Fibroblast of pulmonary artery (primary cell): ENCODE data around the gene SIPA1L3.

Source experiments
- DNase-seq: peaks from one replicate; pipeline ENCODE4 v3.0.0-alpha.2; 2010; ENCODE audit warnings: low read depth
- H3K4me3 ChIP-seq: replicated peaks from 2 replicates; pipeline ENCODE4 v1.5.1; 2011; ENCODE audit warnings: low read depth, mild to moderate bottlenecking, control low read depth, low read length, moderate library complexity
- TF ChIP-seq, protein P1 (sequence below): IDR thresholded peaks from 2 replicates; pipeline ENCODE4 v1.5.1; 2011; ENCODE audit warnings: mild to moderate bottlenecking, control low read depth, low read length, inconsistent platforms; ENCODE audit errors: missing control alignments

SIPA1L3 gene

DNA sequence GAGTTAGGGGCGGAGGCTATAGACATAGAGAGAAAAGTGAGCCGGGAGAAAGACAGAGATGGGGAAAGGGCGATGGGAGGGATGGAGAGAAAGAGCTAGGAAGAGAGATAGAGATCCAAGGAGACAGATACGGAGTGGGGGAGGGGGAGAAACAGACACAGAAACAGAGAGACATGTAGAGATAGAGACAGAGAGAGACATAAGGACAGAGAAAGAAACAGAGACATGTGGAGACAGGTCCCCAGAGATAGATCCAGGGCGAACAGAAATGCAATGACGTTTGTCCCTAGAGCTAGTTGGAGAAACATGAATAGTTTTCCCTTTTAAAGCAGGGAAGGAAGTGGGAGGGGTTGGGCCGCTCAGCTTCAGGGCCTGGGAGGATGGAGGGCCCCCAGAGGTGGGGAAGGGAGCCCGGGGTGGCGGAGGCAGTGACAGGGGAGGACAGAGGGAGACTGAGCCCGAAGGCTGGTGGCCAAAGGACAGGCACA lies 344.6 kb downstream of the SIPA1L3 start:
- TF ChIP-seq, protein P1, sequence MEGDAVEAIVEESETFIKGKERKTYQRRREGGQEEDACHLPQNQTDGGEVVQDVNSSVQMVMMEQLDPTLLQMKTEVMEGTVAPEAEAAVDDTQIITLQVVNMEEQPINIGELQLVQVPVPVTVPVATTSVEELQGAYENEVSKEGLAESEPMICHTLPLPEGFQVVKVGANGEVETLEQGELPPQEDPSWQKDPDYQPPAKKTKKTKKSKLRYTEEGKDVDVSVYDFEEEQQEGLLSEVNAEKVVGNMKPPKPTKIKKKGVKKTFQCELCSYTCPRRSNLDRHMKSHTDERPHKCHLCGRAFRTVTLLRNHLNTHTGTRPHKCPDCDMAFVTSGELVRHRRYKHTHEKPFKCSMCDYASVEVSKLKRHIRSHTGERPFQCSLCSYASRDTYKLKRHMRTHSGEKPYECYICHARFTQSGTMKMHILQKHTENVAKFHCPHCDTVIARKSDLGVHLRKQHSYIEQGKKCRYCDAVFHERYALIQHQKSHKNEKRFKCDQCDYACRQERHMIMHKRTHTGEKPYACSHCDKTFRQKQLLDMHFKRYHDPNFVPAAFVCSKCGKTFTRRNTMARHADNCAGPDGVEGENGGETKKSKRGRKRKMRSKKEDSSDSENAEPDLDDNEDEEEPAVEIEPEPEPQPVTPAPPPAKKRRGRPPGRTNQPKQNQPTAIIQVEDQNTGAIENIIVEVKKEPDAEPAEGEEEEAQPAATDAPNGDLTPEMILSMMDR = no peak
- H3K4me3 ChIP-seq = peak overlapping the region; percentile 24
- peak; percentile 73 for DNase-seq

DNA sequence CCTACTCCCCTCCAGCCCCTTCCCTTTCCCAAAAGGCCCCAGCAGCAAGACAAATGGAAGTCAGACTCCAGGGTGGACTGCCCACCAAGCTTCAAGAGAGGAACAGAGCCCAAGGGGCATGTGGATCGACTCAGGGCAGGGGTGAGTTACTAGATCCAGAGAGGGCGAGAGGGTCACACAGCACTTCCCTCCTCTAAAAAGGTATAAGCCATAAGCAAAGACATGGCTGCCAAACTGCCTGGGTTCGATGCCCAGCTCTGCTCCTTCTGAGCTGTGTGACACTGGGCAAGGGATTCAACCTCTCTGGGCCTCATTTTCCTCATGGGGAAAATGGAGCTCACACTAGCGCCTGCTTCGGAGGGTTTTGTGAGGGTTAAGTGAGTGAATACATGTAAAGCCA lies 345.4 kb downstream of the SIPA1L3 start:
- TF ChIP-seq, protein P1 = no peak
- no peak for DNase-seq
- no peak overlapping the region for H3K4me3 ChIP-seq

DNA sequence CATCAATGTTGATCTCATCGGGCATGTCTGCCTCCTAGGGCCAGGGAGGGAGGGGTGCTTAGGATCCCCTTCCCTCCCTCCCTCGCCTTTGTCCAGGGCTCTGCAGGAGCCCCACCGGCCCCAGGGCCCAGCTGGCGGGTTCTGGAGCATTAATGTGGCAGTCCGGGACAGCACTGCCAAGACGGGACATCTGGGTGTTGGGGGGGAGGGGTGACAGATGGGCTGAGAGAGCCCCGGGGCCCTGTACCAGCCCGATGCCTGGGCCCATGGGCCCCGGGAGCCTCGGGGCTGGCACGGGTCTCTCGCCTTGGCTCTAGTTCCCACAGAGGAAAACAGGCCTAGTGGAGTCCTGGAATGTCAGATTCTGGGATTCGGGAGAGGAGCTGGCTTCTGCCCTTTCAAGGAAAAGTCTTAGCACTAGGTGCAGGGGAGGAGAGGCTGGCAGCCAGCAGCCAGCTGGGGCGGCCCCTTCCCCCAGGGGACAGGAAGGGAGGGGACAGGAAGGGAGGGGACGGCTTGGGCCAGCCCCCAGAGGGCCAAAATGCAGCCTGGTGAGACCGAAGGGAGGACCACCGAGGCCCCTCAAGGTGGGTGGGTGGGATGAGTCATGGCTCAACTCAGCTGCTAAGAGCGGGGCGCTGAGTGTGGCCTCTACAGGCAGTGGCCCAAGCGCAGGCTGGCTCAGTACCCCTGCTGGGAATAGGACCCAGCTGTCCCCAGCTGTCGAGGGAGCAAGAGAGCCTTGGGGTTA lies 346.1 kb downstream of the SIPA1L3 start:
- peak overlapping the region; percentile 1 for H3K4me3 ChIP-seq
- TF ChIP-seq, protein P1 = no peak
- DNase-seq = peak; percentile 33

DNA sequence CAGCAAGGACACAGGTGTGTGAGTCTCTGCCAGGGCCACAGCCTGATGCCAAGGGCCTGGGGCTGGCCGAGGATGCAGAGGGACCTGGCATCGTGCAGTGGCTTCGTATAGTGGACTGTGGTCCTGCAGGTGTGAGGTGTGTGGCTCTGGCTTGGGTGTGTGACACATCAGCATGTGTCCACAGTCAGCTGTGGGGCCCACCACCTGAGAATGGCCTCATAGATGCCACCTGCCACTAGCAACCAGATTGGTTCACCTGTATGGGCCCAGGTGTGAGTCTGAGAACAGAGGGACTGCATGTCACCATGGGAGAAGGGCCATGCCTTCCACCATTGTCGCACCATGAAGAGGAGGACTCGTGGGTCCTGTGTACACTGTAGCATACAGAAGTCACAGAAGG lies 346.8 kb downstream of the SIPA1L3 start:
- no peak overlapping the region for H3K4me3 ChIP-seq
- TF ChIP-seq, protein P1 = no peak
- no peak for DNase-seq

DNA sequence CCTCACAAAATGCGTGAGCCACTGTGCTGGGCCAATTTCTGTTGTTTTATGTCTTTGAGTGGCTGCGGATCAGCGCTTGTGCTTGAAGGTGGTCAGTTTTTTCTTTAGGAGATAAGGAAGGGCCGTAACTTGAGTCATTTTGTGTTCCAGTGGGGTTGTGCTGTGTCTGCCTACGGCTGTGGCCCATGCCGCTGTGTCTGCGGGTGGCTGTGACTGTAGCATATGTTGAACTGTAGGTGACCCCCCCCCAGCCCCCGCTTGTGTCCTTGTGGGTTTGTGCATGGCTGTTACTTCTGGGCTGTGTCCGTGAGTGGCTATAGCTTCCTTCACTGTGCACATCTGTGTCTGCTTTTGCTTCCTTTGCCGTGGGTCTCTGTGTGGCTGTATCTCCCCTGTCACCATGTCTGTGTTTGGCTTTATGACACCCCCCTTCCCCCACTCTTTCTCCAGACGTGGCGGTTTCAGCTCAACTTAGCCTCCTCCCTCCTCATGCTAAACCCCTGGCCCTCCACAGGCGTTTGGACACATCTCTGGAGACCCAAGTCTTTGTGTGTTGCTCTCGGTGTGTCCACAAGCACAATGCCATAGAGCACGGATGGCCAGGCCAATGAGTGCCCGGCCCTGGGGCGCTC lies 348.5 kb downstream of the SIPA1L3 start:
- TF ChIP-seq, protein P1 = no peak
- peak overlapping the region; percentile 58 for H3K4me3 ChIP-seq
- no peak for DNase-seq
